Hippocampal formation (tissue), 2 donors: Measurements from ENCODE around the gene PDE3B.
"Not testable (repeated sequence)": the region's sequence is repeated elsewhere in the genome, so short reads cannot be mapped to it uniquely, and the experiment has no call there.

Experiments
- DNase-seq, 2 donors: peaks; one replicate each; lab custom pipeline; 2025; lab: John Stamatoyannopoulos, UW

PDE3B gene

GRCh38 chr11:14676068-14676467 lies 32.5 kb downstream of the PDE3B start:
- no peak for DNase-seq

- no peak for DNase-seq
These were observed 33.5 kb downstream of the PDE3B start for GRCh38 chr11:14677146-14677545.

GRCh38 chr11:14678350-14678749 lies 34.7 kb downstream of the PDE3B start:
- no peak for DNase-seq

GRCh38 chr11:14679662-14680061 lies 36.1 kb downstream of the PDE3B start:
- DNase-seq = no peak

- DNase-seq = not testable (repeated sequence)
These were observed 40.8 kb downstream of the PDE3B start for GRCh38 chr11:14684234-14684915.

GRCh38 chr11:14687456-14687855 lies 43.9 kb downstream of the PDE3B start:
- no peak for DNase-seq

GRCh38 chr11:14687943-14688627 lies 44.5 kb downstream of the PDE3B start:
- DNase-seq = no peak

- not testable (repeated sequence) for DNase-seq
These were observed 52.1 kb downstream of the PDE3B start for GRCh38 chr11:14695656-14696055.

GRCh38 chr11:14698771-14699170 lies 55.2 kb downstream of the PDE3B start:
- no peak for DNase-seq

GRCh38 chr11:14700593-14700992 lies 57.0 kb downstream of the PDE3B start:
- no peak for DNase-seq

- no peak for DNase-seq
These were observed 59.2 kb downstream of the PDE3B start for GRCh38 chr11:14702760-14703159.

- no peak for DNase-seq
These were observed 60.1 kb downstream of the PDE3B start for GRCh38 chr11:14703731-14704130.

GRCh38 chr11:14705067-14705466 lies 61.5 kb downstream of the PDE3B start:
- DNase-seq = no peak

GRCh38 chr11:14713496-14714244 lies 70.1 kb downstream of the PDE3B start:
- DNase-seq = no peak

GRCh38 chr11:14715669-14716068 lies 72.1 kb downstream of the PDE3B start:
- DNase-seq = not testable (repeated sequence)

- DNase-seq = no peak
These were observed 78.9 kb downstream of the PDE3B start for GRCh38 chr11:14722496-14722895.

- no peak for DNase-seq
These were observed 81.5 kb downstream of the PDE3B start for GRCh38 chr11:14725150-14725549.

- no peak for DNase-seq
These were observed 83.6 kb downstream of the PDE3B start for GRCh38 chr11:14727215-14727614.

GRCh38 chr11:14727746-14728145 lies 84.1 kb downstream of the PDE3B start:
- DNase-seq = no peak

- DNase-seq = not testable (repeated sequence)
These were observed 96.9 kb downstream of the PDE3B start for GRCh38 chr11:14740539-14740938.

- DNase-seq = no peak
These were observed 97.6 kb downstream of the PDE3B start for GRCh38 chr11:14741195-14741594.

GRCh38 chr11:14742849-14743559 lies 99.4 kb downstream of the PDE3B start:
- no peak for DNase-seq
